IPS-11a (cell line): ENCODE data around the gene TMEM114.
"Not testable (repeated sequence)": the region's sequence is repeated elsewhere in the genome, so short reads cannot be mapped to it uniquely, and the experiment has no call there.

Experiments
- H3K4me3 ChIP-seq: one replicate; pipeline ENCODE4 v1.5.1; 2013; ENCODE audit warnings: low read depth, low read length, control low read depth

TMEM114 gene

GRCh38 chr16:8576141-8577004 lies 13.9 kb downstream of the TMEM114 start:
- no peak overlapping the region for H3K4me3 ChIP-seq

GRCh38 chr16:8575399-8575798 lies 14.9 kb downstream of the TMEM114 start:
- no peak overlapping the region for H3K4me3 ChIP-seq

GRCh38 chr16:8572919-8573724 lies 17.2 kb downstream of the TMEM114 start:
- H3K4me3 ChIP-seq: no peak overlapping the region

- no peak overlapping the region for H3K4me3 ChIP-seq
These were observed 18.0 kb downstream of the TMEM114 start for GRCh38 chr16:8572063-8572918.

DNA sequence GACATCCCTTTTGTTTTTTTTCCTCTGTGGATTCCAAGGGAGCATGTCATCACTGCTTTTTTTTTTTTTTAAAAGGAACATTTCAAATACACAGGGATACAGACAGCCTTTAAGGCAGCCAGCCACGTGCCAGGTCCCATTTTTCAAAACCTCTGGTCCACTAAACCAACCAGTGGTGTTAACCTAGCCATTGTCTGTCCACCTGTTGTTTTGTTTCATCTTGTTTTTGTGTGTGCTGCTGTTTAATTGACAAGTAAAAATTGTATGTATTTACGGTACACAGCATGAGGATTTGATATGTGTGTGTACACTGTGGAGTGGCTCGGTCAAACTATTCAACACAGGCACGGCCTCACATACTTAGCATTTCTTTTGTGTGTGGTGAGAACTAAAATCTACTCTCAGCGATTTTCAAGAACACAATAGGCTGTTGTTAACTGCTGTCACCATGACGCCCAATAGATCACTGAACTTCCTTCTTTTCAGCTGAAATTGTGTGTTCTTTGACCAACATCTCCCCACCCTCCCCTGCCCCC lies 19.2 kb downstream of the TMEM114 start:
- H3K4me3 ChIP-seq: no peak overlapping the region

DNA sequence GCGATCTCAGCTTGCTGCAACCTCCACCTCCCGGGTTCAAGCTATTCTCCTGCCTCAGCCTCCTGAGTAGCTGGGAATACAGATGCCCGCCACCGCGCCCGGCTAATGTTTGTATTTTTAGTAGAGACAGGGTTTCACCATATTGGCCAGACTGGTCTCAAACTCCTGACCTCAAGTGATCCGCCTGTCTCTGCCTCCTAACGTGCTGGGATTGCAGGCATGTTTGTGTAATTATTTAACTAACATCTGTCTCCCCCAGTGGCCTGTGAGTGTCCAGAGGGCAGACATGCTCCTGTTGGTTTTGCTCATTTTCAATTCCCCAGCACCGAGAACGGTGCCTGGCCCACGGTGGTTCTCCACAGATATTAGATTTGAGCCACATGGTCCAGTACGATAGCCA lies 19.9 kb downstream of the TMEM114 start:
- not testable (repeated sequence) for H3K4me3 ChIP-seq

GRCh38 chr16:8569650-8570346 lies 20.5 kb downstream of the TMEM114 start:
- no peak overlapping the region for H3K4me3 ChIP-seq

- H3K4me3 ChIP-seq: no peak overlapping the region
These were observed 22.1 kb downstream of the TMEM114 start for GRCh38 chr16:8568231-8568617.

DNA sequence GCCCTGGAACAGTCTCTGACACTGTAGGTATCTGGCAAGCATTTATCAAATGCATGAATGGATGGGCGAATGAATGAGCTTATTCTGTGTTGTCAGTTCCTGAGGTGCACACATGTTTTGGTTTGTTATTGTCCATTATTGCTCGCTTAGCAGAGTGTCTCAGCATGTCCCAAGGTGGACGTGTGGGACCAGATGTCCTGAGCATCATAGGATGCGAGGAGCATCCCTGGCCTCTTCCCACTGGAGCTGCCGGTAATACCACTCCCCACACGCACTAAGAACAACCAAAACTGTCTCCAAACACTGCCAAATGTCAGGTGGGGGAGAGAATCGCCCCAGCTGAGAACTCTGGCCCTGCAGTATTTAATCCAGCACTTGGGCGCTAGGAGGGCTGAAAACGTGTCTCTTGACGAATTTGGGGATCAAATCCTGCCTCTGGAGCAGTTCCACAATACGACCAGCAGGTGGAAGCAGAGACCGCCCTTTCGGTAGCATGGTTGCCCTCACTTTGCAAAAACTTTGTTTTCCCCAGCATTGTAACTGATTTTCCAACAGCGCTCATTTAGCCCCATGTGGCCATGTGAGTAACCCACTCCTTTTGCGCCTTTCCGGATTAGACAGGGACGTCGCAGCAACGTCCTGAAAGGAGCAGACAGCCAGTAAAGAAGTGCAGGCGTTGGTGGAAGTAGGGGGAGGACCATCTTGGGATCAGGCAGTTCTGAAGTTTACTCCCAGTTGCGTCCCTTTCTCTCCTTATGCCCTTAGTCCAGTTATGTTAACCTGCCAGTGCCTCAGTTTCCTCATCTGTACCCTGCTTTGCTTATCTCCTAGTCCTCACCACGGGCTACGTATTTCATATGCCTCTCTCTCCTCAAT lies 22.7 kb downstream of the TMEM114 start:
- H3K4me3 ChIP-seq: no peak overlapping the region

GRCh38 chr16:8565498-8565897 lies 24.8 kb downstream of the TMEM114 start:
- no peak overlapping the region for H3K4me3 ChIP-seq

DNA sequence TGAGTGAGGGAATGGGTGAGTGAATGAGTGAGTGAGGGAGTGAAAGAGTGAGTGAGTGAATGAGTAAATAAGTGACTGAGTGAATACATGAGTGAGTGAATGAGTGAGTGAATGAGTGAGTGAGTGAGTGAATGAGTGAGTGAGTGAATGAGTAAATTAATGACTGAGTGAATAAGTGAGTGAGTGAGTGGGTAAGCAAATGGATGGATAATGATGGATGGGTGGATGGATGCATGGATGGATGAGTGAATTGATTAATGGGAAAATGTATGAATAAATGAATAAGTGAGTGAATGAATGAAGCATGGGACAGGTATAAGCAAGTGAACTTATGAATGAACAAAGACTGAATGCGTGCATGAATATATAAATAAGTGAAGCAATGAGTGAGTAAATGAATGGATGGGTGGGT lies 25.4 kb downstream of the TMEM114 start:
- no peak overlapping the region for H3K4me3 ChIP-seq

- H3K4me3 ChIP-seq: not testable (repeated sequence)
These were observed 26.3 kb downstream of the TMEM114 start for GRCh38 chr16:8563944-8564540.

GRCh38 chr16:8561496-8561895 lies 28.8 kb downstream of the TMEM114 start:
- no peak overlapping the region for H3K4me3 ChIP-seq

DNA sequence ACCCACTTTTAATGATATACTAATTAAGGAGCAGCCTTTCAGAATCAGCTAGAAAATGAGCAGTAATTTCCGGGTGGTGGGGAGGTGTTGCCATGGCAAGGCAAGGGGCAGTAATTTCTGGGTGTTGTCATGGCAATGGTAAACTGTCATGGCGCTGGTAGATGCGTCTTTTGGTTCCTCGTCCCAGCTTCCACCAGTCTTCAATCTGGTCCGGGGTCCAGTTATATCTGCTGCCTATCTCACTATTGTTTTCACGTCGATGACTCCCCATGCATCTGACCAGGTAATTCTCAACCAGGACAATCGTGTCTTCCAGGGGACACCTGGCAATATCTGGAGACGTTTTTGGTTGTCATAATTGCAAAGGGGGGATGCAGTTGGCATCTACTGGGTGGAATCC lies 34.9 kb downstream of the TMEM114 start:
- no peak overlapping the region for H3K4me3 ChIP-seq

GRCh38 chr16:8554881-8555280 lies 35.4 kb downstream of the TMEM114 start:
- H3K4me3 ChIP-seq: no peak overlapping the region

DNA sequence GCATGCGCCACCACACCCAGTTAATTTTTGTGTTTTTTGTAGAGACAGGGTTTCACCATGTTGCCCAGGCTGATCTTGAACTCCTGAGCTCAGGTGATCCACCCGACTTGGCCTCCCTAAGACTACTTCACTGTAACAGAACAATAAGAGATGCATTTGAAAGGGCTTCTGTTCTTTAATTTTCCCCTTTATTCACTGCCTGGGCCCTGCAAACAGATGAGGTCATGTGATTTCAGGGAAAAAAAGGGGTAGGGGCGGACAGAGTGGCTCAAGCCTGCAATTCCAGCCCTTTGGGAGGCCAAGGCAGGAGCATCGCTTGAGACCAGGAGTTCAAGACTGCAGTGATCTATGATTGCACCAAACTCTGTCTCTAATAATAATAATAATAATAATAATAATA lies 36.3 kb downstream of the TMEM114 start:
- no peak overlapping the region for H3K4me3 ChIP-seq

GRCh38 chr16:8552487-8553221 lies 37.7 kb downstream of the TMEM114 start:
- no peak overlapping the region for H3K4me3 ChIP-seq
